GM12875 (cell line): Measurements from ENCODE around the gene CMC2.

Experiments
- H3K4me3 ChIP-seq: one replicate; pipeline ENCODE4 v1.5.1; 2011; ENCODE audit warnings: low read depth, low read length, control low read depth
- TF ChIP-seq, protein P1 (sequence below): IDR thresholded peaks from 2 replicates; pipeline ENCODE4 v1.5.1; 2011; ENCODE audit warnings: low read depth, mild to moderate bottlenecking, control low read depth, inconsistent platforms, low read length, moderate library complexity, borderline replicate concordance; ENCODE audit not compliant: insufficient read depth

Gene CMC2

DNA sequence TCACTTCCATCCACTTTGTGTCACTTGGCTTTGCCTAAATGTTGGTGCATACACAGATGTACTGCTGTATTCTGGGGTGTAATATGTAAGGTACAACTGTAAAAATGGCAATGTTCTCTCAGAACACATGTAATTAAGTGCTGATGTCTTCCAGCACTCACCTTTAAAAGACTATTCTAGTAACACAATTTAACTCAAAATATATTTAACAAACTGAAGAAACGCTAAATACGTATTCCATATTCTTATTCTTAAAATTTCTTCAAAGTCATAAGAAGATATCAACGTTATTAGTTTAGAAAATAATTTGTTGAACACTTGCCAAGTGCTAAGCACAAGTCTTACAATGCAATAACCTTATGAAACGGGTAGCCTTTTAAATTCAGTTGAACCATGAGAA lies 3.6 kb downstream of the CMC2 start:
- TF ChIP-seq, protein P1, sequence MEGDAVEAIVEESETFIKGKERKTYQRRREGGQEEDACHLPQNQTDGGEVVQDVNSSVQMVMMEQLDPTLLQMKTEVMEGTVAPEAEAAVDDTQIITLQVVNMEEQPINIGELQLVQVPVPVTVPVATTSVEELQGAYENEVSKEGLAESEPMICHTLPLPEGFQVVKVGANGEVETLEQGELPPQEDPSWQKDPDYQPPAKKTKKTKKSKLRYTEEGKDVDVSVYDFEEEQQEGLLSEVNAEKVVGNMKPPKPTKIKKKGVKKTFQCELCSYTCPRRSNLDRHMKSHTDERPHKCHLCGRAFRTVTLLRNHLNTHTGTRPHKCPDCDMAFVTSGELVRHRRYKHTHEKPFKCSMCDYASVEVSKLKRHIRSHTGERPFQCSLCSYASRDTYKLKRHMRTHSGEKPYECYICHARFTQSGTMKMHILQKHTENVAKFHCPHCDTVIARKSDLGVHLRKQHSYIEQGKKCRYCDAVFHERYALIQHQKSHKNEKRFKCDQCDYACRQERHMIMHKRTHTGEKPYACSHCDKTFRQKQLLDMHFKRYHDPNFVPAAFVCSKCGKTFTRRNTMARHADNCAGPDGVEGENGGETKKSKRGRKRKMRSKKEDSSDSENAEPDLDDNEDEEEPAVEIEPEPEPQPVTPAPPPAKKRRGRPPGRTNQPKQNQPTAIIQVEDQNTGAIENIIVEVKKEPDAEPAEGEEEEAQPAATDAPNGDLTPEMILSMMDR, result no peak
- no peak overlapping the region for H3K4me3 ChIP-seq

DNA sequence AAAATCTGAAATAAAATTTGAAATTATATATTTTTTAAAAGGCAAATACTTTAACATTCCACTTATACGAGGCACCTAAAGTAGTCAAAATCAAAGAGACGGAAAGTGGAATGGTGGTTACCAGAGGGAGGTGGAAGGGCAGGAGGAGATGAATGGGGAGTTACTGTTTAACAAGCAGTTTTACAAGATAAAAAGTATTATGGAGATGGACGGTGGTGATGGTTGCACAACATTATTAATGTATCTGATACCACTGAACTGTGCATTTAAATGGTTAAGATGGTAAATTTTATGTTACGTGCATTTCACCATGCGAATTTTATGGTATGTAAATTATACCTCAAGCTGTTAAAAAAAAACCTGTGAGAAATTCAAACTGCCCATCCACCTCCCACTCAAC lies 5.4 kb downstream of the CMC2 start:
- H3K4me3 ChIP-seq, result no peak overlapping the region
- TF ChIP-seq, protein P1, result no peak

DNA sequence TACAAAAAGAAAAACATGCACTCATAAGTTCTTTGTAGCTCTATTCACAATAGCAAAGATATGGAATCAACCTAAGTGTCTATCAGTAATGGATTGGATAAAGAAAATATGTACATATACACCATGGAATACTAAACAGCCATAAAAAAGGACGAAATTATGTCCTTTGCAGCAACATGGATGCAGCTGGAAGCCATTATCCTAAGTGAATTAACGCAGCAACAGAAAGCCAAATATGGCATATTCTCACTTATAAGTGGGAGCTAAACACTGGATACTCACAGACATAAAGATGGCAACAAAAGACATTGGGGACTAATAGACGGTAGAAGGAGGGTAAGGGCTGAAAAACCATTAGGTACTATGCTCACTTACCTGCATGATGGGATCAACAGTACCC lies 5.8 kb downstream of the CMC2 start:
- H3K4me3 ChIP-seq, result no peak overlapping the region
- TF ChIP-seq, protein P1, result no peak

DNA sequence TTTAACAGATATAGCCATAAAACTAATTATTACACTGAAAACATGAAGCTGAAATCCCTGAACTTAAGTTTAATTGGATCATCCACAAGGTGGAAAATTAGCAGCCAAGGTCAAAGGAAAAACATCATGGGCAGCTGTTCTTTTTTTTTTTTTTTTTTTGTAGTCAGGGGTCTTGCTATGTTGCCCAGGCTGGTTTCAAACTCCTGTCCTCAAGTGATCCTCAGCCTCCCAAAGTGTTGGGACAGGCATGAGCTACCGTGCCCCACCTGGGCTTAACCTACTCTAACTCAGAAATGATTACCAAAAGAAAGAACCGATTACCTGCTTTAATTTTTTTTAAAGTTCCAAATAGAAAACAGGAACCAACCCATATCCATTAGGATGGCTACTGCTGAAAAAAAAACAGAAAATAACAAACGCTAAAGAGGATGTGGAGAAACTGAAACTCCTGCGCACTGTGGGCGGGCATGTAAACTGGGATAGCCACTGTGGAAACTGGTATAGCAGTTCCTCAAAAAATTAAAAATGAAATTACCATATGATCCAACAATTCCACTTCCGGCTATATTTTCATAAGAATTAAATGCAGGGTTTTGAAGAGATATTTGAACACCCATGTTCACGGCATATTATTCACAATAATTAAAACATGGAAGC lies 8.6 kb downstream of the CMC2 start:
- H3K4me3 ChIP-seq, result no peak overlapping the region
- TF ChIP-seq, protein P1, result no peak

DNA sequence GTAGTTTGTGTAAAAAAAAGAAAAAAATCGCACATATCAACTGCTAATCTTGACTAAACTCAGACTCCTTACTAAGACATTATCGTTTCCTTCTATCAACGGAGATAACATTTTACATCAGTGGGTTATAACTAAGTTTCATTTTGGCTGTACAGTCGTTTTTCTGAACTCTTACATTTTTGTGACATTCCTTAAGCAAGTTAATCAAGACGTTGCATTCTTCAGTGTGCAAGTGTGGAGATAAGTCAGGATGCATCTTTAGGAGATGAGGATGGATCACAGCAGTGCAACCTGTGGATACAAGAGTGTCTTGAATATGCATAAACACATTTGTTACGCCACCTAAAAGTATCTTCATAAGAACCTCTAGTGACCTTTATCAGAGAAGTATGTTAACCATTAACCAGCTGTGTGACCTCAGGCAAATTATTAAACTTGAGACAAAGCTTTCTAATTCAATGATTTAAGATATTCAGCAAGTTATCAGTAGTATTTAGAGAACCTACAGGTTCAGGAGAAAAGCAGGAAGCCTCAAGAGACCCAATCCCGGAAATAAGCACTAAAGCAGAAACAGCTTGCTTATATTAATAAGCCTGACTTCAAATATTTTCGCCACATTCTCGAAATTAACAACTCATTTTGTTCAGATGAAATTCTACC lies 9.4 kb downstream of the CMC2 start:
- peak overlapping the region; percentile 2 for H3K4me3 ChIP-seq
- TF ChIP-seq, protein P1, result no peak

DNA sequence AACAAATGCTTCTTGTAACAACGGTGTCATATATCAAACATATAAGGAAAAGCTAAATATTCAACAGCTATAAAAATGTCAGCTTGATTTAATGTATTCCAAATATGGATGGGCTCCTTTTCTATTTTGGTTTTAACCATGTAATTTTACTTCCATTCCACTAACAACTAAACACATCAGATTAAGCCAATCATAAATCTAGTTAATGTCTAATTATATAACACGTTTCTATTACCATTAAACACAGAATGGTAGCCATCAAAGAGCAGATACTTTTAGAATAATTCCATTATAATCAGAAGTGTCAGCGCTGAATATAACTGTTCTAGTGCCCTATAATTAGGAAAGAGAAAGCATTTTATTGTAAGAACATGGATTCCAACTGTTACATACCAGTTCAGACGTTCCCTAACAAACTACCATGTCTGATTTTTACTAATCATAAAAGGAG lies 10.0 kb downstream of the CMC2 start:
- no peak overlapping the region for H3K4me3 ChIP-seq
- TF ChIP-seq, protein P1, result no peak

DNA sequence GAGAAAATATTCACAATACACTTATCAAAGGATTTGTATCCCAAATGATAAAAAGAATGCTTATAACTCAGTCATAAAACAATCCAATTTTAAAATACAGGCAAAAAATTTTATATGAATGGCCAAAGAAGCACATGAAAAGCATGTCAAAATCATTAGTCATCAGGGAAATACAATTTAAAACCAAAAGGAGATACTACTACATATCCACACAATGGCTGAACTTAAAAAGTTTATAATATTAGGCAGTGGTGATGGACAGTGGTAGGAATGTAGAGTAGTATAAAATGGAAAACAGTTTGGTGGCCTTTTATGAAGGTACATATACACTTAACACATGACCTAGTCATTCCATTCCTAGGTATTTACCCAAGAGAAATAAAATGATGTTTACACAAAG lies 12.2 kb downstream of the CMC2 start:
- TF ChIP-seq, protein P1, result no peak
- H3K4me3 ChIP-seq, result no peak overlapping the region
